ENCODE data around the gene NOS1AP.

DNA sequence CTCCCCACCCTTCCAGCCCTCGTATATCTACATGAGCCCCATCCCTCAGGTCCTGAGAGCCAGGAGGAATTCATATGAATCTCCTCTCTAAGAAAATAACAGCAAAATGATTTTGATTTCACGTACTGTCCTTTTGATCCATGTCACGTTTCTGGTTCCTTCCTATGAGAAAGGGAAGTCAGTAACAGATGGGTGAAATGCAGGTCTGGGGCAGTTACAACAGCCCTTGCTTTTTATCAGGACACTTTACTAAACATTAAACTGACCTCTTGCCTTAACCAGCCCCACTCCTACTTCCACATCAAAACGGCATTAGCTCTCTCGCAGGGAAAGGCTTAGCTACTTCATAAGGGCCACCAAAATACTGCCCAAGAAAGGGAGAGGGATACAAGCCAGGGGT lies 248.1 kb downstream of the NOS1AP start:
- TF ChIP-seq, protein P1, sequence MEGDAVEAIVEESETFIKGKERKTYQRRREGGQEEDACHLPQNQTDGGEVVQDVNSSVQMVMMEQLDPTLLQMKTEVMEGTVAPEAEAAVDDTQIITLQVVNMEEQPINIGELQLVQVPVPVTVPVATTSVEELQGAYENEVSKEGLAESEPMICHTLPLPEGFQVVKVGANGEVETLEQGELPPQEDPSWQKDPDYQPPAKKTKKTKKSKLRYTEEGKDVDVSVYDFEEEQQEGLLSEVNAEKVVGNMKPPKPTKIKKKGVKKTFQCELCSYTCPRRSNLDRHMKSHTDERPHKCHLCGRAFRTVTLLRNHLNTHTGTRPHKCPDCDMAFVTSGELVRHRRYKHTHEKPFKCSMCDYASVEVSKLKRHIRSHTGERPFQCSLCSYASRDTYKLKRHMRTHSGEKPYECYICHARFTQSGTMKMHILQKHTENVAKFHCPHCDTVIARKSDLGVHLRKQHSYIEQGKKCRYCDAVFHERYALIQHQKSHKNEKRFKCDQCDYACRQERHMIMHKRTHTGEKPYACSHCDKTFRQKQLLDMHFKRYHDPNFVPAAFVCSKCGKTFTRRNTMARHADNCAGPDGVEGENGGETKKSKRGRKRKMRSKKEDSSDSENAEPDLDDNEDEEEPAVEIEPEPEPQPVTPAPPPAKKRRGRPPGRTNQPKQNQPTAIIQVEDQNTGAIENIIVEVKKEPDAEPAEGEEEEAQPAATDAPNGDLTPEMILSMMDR (IDR thresholded peaks at IDR 0.05) = no peak
- TF ChIP-seq MXI1 (IDR thresholded peaks at IDR 0.05; ENCODE audit: low read depth, low read length) (no peak), GATA2 (CRISPR knock-in tag; IDR thresholded peaks at IDR 0.05) (no peak)
- TF ChIP-seq, protein P2, sequence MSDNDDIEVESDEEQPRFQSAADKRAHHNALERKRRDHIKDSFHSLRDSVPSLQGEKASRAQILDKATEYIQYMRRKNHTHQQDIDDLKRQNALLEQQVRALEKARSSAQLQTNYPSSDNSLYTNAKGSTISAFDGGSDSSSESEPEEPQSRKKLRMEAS (IDR thresholded peaks at IDR 0.05; ENCODE audit: low read depth) = no peak
- TF ChIP-seq, protein P3, sequence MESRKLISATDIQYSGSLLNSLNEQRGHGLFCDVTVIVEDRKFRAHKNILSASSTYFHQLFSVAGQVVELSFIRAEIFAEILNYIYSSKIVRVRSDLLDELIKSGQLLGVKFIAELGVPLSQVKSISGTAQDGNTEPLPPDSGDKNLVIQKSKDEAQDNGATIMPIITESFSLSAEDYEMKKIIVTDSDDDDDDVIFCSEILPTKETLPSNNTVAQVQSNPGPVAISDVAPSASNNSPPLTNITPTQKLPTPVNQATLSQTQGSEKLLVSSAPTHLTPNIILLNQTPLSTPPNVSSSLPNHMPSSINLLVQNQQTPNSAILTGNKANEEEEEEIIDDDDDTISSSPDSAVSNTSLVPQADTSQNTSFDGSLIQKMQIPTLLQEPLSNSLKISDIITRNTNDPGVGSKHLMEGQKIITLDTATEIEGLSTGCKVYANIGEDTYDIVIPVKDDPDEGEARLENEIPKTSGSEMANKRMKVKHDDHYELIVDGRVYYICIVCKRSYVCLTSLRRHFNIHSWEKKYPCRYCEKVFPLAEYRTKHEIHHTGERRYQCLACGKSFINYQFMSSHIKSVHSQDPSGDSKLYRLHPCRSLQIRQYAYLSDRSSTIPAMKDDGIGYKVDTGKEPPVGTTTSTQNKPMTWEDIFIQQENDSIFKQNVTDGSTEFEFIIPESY (IDR thresholded peaks at IDR 0.05; ENCODE audit: borderline replicate concordance, low read depth) = no peak

All from SK-N-SH (cell line).